ENCODE data around the gene TRPM2.
"Not testable (repeated sequence)": the region's sequence is repeated elsewhere in the genome, so short reads cannot be mapped to it uniquely, and the experiment has no call there.

Gene TRPM2

DNA sequence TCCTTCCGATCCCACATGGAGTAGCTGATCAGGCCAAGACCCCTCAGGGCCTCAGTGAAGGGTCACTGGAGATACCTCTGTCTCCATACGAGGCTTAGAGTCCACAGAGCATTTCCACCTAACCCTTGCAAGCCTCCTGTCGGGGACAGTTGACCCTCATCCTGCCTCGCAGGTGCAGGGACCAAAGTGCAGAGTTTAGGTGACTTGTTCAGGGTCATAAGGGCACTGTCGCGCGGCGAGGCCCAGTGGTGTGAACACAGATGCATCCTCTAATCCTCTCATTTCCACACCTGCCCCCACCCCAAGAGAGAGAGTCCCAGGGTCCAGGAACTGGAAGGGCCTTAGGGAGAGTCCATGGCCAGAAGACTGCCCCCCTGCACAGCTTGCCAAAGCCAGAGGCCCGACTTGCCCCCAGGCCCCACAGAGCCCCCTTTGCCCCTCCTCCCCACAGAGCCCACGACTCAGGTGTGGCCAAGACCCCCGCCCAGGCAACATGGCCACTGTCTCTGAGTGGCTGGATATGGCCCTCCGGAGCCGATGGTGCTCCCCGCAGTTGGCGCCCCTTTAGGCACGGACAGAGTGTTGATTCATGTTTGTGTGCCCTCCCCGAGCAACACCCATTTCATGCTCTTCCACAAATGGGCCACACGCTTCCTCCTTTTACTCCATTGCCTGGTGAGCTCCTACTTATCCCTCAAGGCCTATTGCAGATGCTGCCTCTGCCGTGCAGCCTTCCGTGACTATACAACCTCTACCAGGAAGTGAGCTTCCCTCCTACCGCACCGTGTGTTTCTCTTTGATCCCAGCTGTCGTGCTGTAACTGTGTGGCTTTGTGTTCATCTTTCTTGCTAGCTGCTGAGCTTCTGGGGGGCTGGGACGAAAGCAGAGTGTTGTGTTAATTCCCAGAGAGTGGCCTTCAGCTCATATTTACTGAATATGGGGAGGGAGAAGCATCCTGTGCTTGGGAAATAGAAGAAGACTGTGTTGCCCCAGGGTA is 1.7 kb downstream of the TRPM2 start:
- H3K36me3 ChIP-seq (ENCODE audit: control insufficient read depth, insufficient read depth, low read length), result no peaks in the 10 kb centered on the region
- no peak overlapping the region for H3K4me3 ChIP-seq (ENCODE audit: low read length)
- H3K27me3 ChIP-seq (ENCODE audit: control insufficient read depth, insufficient read depth, low read length), result peaks cover 36% of the 10 kb centered on the region
- H3K9ac ChIP-seq (ENCODE audit: low read length), result no peak overlapping the region
- H3K4me1 ChIP-seq (ENCODE audit: control insufficient read depth, insufficient read depth, low read length), result no peaks in the 10 kb centered on the region
- no peaks in the 10 kb centered on the region for H3K9me3 ChIP-seq (ENCODE audit: control insufficient read depth, low read length)

DNA sequence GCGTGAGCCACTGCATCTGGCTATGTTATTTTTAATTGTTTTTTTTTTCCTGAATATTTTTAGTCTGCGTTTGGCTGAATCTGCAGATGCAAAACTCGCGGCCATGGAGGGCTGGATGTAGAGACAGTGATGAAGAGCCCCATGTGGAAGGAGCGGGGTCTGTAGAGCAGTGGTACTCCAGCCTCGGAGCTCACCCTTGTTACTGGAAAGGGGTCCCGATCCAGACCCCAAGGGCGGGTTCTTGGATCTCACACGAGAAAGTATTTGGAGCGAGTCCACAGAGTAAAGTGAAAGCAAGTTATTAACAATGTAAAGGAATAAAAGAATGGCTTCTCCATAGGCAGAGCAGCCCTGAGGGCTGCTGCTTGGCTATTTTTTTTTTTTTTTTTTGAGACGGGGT is 2.7 kb downstream of the TRPM2 start:
- Histone ChIP-seq H3K9me3 (ENCODE audit: control insufficient read depth, low read length) (no peaks in the 10 kb centered on the region), H3K27me3 (ENCODE audit: control insufficient read depth, insufficient read depth, low read length) (peaks cover 29% of the 10 kb centered on the region), H3K4me3 (ENCODE audit: low read length) (no peak overlapping the region), H3K4me1 (ENCODE audit: control insufficient read depth, insufficient read depth, low read length) (no peaks in the 10 kb centered on the region), H3K36me3 (ENCODE audit: control insufficient read depth, insufficient read depth, low read length) (no peaks in the 10 kb centered on the region), H3K9ac (ENCODE audit: low read length) (no peak overlapping the region)

DNA sequence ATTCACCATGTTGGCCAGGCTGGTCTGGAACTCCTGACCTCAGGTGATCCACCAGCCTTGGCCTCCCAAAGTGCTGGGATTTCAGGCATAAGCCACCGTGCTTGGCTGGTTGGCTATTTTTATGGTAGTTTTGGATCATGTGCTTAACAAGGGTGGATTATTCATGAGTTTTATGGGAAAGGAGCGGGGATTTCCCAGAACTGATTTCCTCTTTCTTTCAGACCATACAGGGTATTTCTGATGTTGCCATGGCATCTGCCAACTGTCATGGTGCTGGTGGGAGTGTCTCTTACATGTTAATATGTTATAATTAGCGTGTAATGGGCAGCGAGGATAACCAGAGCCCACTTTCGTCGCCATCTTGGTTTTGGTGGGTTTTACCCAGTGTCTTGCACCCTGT is 3.2 kb downstream of the TRPM2 start:
- H3K9ac ChIP-seq (ENCODE audit: low read length), result no peak overlapping the region
- H3K4me1 ChIP-seq (ENCODE audit: control insufficient read depth, insufficient read depth, low read length), result no peaks in the 10 kb centered on the region
- no peak overlapping the region for H3K4me3 ChIP-seq (ENCODE audit: low read length)
- H3K27me3 ChIP-seq (ENCODE audit: control insufficient read depth, insufficient read depth, low read length), result peaks cover 24% of the 10 kb centered on the region
- no peaks in the 10 kb centered on the region for H3K36me3 ChIP-seq (ENCODE audit: control insufficient read depth, insufficient read depth, low read length)
- H3K9me3 ChIP-seq (ENCODE audit: control insufficient read depth, low read length), result no peaks in the 10 kb centered on the region

DNA sequence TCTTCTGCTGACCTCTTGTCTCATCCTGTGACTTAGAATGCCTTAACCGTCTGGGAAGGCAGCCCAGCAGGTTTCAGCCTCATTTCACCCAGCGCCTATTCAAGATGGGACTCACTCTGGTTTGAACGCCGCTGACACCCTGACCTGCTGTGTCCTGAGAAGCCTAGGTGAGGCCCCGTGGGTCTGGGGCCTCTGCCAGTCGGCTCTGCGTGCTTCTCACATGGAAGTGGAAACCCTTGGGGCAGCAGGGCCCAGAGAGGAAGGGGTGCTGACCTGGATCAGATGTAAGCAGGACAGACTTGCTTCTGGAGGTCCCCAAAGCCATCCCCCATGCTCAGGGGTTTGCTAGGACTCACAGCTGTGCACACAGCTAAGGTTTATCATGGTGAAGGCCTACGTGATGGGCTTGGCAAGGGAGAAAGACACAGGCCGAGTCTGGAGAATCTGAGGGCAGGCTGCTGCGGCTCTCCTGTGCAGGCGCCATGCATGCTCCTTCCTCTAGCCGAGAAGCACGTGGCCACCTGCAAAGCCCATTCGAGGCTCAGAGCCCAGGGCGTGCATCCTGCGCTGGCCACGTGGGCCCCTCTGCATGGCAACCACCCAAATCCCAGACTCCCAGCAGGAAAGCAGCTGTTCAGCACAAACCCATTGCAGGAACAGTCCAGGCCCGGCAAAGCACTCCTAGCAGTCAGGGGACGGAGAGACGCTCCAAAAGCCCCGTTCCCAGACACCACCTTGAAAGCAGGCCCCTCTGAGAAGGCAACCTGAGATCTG is 3.8 kb downstream of the TRPM2 start:
- Histone ChIP-seq H3K9me3 (ENCODE audit: control insufficient read depth, low read length) (no peaks in the 10 kb centered on the region), H3K4me3 (ENCODE audit: low read length) (no peak overlapping the region), H3K27me3 (ENCODE audit: control insufficient read depth, insufficient read depth, low read length) (peaks cover 19% of the 10 kb centered on the region), H3K36me3 (ENCODE audit: control insufficient read depth, insufficient read depth, low read length) (no peaks in the 10 kb centered on the region), H3K9ac (ENCODE audit: low read length) (no peak overlapping the region), H3K4me1 (ENCODE audit: control insufficient read depth, insufficient read depth, low read length) (no peaks in the 10 kb centered on the region)

DNA sequence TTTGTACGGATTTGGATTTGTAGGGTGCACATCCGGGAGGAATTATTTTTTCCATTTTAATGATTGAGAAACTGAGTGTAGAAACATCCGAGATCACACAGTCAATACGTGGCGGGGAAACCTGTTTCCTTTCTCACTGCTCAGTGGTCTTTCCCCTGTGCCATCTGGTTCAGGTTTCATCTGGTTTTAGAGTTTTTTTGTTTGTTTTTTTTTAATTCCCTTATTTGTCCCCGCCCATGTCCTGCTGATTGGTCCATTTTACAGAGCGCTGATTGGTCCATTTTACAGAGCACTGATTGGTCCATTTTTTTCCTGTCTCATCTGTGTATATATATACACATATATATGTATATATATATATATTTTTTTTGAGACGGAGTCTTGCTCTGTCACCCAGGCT is 6.0 kb downstream of the TRPM2 start:
- no peaks in the 10 kb centered on the region for H3K4me1 ChIP-seq (ENCODE audit: control insufficient read depth, insufficient read depth, low read length)
- H3K9me3 ChIP-seq (ENCODE audit: control insufficient read depth, low read length), result no peaks in the 10 kb centered on the region
- no peak overlapping the region for H3K9ac ChIP-seq (ENCODE audit: low read length)
- peaks cover 8% of the 10 kb centered on the region for H3K27me3 ChIP-seq (ENCODE audit: control insufficient read depth, insufficient read depth, low read length)
- no peaks in the 10 kb centered on the region for H3K36me3 ChIP-seq (ENCODE audit: control insufficient read depth, insufficient read depth, low read length)
- H3K4me3 ChIP-seq (ENCODE audit: low read length), result no peak overlapping the region

DNA sequence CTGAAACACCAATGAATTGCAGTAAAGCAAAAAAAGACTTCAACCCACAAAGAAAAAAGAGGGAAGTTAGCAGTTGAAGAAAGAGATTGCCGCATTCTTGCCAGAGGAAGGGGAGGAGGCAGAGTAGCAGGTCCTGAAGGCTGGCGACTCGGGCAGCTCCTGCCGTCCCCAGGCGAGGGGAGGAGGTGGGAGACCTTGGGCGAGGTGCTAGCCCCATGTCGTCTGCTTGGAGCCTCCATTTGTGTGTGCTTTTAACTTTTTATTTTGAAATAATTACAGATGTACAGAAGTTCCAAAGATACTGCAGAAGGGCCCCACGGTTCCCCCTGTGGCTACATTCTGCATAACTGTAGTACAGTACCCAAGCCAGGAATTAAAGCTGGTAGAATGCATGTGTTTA is 6.7 kb downstream of the TRPM2 start:
- Histone ChIP-seq H3K9ac (ENCODE audit: low read length) (no peak overlapping the region), H3K4me3 (ENCODE audit: low read length) (no peak overlapping the region), H3K27me3 (ENCODE audit: control insufficient read depth, insufficient read depth, low read length) (peaks cover 4% of the 10 kb centered on the region), H3K36me3 (ENCODE audit: control insufficient read depth, insufficient read depth, low read length) (no peaks in the 10 kb centered on the region), H3K4me1 (ENCODE audit: control insufficient read depth, insufficient read depth, low read length) (no peaks in the 10 kb centered on the region), H3K9me3 (ENCODE audit: control insufficient read depth, low read length) (no peaks in the 10 kb centered on the region)

DNA sequence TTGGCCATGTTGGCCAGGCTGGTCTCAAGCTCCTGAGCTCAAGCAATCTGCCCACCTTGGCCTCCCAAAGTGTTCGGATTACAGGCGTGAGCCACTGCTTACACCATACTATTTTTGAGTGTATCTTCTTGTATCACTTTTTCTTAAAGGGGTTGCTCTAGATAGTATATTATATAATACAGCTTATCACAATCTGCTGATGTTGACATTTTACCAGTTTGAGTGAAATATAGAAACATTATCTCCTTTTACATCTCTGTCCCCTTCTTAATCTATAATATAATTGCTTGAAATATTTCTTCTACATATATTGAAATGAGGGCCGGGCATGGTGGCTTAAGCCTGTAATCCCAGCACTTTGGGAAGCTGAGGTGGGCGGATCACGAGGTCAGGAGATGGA is 8.5 kb downstream of the TRPM2 start:
- not testable (repeated sequence) for H3K36me3 ChIP-seq (ENCODE audit: control insufficient read depth, insufficient read depth, low read length); H3K27me3 ChIP-seq (ENCODE audit: control insufficient read depth, insufficient read depth, low read length); H3K9me3 ChIP-seq (ENCODE audit: control insufficient read depth, low read length); H3K9ac ChIP-seq (ENCODE audit: low read length); H3K4me1 ChIP-seq (ENCODE audit: control insufficient read depth, insufficient read depth, low read length); H3K4me3 ChIP-seq (ENCODE audit: low read length)

DNA sequence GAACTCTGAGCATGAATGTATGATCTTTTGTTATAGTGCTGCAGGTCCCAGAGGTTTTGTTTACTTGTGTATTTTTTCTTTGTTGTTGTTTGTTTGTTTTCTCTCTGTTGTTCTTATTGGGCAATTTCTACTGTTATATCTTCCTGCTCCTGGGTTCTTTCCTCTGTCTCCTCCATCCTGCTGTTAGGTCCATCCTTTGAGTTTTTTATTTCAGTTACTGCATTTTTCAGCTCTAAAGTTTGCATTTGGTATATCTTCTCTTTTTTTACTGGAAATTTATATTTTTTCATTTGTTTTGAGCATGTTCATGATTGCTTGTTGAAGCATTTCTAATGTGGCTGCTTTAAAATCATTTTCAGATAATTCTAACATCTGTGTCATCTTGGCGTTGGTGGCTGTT is 9.9 kb downstream of the TRPM2 start:
- Histone ChIP-seq H3K4me1 (ENCODE audit: control insufficient read depth, insufficient read depth, low read length) (no peaks in the 10 kb centered on the region), H3K4me3 (ENCODE audit: low read length) (no peak overlapping the region), H3K36me3 (ENCODE audit: control insufficient read depth, insufficient read depth, low read length) (no peaks in the 10 kb centered on the region), H3K9ac (ENCODE audit: low read length) (no peak overlapping the region), H3K27me3 (ENCODE audit: control insufficient read depth, insufficient read depth, low read length) (no peaks in the 10 kb centered on the region), H3K9me3 (ENCODE audit: control insufficient read depth, low read length) (no peaks in the 10 kb centered on the region)

DNA sequence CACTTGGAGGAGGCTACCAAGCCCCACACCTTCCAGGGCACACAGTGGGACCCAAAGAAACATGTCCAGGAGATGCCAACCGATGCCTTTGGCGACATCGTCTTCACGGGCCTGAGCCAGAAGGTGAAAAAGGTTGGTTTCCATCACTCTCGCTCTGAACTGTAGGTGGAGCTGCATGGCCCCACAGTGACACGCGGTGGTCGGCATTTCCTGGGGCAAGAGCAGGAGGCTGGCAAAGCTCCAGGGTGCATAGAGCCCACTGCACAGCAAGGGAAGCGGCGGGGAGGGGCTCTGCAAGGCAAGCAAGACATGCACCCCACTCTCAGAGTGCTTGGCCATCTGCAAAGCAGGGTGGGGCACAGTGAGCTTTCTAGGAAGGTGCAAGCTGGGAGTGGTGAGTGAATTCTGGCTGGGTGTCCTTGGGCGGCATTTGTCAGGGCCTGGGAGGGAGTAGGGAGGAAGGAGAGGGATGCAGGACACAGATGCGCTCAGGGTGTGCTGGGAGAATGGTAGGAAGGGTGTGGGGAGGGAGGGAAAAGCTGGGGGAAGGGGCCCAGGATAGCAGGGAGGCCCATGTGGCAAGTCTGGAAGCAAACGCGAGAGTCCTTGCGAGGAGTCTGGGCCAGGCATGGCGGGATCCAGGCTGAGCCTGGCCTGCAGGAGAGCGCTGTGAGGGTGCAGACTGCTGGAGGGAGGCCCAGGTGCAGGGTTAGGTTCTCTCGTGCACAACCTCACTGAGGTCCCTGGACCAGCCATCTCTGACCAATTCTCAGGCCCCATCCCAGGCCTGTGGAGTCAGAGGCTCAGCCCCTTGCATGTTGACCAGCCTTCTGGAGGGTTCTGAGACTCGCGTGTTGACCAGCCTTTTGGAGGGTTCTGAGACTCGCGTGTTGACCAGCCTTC is 11.0 kb downstream of the TRPM2 start:
- H3K9ac ChIP-seq (ENCODE audit: low read length), result no peak overlapping the region
- peaks cover 7% of the 10 kb centered on the region for H3K27me3 ChIP-seq (ENCODE audit: control insufficient read depth, insufficient read depth, low read length)
- no peaks in the 10 kb centered on the region for H3K9me3 ChIP-seq (ENCODE audit: control insufficient read depth, low read length)
- no peak overlapping the region for H3K4me3 ChIP-seq (ENCODE audit: low read length)
- no peaks in the 10 kb centered on the region for H3K36me3 ChIP-seq (ENCODE audit: control insufficient read depth, insufficient read depth, low read length)
- H3K4me1 ChIP-seq (ENCODE audit: control insufficient read depth, insufficient read depth, low read length), result no peaks in the 10 kb centered on the region

DNA sequence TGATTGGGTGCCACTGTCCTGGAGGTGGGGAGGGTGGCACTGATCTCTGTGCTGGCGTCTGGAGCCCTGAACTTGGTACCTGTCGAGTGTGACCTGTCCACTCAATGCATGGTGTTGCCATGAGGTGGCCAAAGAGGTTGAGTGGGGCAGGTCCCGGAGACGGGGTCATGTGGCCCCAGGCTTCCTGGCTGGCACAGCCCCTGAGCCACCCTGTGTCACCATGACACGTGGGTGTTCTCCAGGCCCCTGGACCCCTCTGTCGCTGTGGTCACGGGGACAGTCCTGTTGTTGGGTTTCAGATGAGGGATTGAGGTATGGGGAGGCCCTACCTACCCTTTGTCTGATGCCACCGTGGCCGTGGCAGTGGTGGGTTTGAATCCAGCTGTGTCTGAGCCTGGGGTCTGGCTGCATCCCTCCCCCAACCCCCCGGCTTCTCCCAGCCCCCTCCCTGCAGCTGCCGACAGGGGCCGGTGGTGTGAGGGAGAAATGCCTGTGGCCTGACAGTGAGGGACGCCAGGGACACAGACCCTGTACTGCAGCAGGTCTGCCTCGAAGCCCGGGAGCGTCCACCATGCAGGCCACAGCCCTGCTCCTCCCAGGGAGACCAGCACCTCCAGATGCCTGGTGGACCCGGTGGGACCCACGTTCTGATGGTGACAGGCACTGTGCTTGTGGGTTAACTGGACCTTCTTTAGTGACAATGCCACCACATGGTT is 12.0 kb downstream of the TRPM2 start:
- no peak overlapping the region for H3K4me3 ChIP-seq (ENCODE audit: low read length)
- no peaks in the 10 kb centered on the region for H3K9me3 ChIP-seq (ENCODE audit: control insufficient read depth, low read length)
- no peak overlapping the region for H3K9ac ChIP-seq (ENCODE audit: low read length)
- H3K36me3 ChIP-seq (ENCODE audit: control insufficient read depth, insufficient read depth, low read length), result no peaks in the 10 kb centered on the region
- H3K27me3 ChIP-seq (ENCODE audit: control insufficient read depth, insufficient read depth, low read length), result peaks cover 14% of the 10 kb centered on the region
- H3K4me1 ChIP-seq (ENCODE audit: control insufficient read depth, insufficient read depth, low read length), result no peaks in the 10 kb centered on the region

DNA sequence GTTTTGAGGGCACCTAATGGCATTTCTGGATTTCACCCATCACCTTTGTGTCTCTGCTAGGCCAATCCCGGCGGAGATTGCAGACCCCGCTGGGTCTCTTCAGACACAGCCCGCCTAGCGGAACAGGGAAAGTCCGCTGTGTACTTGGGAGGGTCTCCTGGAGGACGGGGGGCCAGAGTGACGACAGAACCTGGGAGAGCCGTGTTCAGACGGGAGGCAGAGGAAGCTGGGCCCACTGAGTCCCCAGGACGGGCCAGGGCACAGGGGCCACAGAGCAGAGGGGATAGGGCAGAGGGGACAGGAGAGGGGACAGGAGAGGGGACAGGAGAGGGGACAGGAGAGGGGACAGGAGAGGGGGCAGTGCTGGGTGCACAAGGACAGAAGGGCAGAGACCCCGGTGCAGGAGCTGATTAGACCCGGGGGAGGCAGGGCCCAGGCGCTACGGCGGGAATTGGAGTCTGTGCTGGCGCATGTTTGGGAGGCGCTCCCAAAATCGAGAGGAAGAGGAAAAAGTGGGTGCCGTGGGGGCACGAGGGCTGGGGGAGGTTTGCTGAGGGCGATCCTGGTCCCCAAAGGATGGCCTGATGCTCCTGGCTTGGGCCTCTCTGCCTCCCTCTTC is 12.7 kb downstream of the TRPM2 start:
- H3K4me3 ChIP-seq (ENCODE audit: low read length), result no peak overlapping the region
- H3K9ac ChIP-seq (ENCODE audit: low read length), result no peak overlapping the region
- H3K9me3 ChIP-seq (ENCODE audit: control insufficient read depth, low read length), result no peaks in the 10 kb centered on the region
- peaks cover 20% of the 10 kb centered on the region for H3K27me3 ChIP-seq (ENCODE audit: control insufficient read depth, insufficient read depth, low read length)
- no peaks in the 10 kb centered on the region for H3K36me3 ChIP-seq (ENCODE audit: control insufficient read depth, insufficient read depth, low read length)
- H3K4me1 ChIP-seq (ENCODE audit: control insufficient read depth, insufficient read depth, low read length), result no peaks in the 10 kb centered on the region
